22Rv1 (cell line): ENCODE measurements around the gene AGBL1.

Experiments
- CTCF ChIP-seq: fragments of 450-650 bp; IDR thresholded peaks from 2 replicates; pipeline ENCODE4 v1.5.1; 2017; ENCODE audit warnings: mild to moderate bottlenecking
- ZFX ChIP-seq: fragments of 450-650 bp; IDR thresholded peaks from 2 replicates; pipeline ENCODE4 v1.6.1; 2017; ENCODE audit warnings: antibody characterized with exemption, borderline replicate concordance

DNA sequence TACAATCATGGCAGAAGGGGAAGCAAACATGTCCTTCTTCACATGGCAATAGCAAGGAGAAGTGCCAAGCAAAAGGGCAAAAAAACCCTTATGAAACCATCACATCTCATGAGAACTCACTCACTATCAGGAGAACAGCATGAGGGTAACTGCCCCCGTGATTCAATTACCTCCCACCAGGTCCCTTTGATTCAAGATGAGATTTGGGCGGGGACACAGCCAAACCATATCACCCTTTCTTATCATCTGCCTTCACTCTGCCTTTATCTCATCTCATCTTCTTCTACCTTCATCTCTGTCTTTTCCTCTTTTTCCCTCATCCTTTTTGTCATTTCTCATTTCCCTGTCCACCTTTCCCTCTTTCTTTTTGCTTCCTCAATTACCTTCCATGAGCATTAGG lies 149.6 kb downstream of the AGBL1 start:
- TF ChIP-seq CTCF: no peak
- TF ChIP-seq ZFX: no peak
